HG03066 (cell line): Measurements from ENCODE around the gene ADAMTS17.

Experiments used
- ATAC-seq: cut with Tn5 transposase; IDR thresholded peaks from one replicate; pipeline ENCODE4 v1.9.1; 2021; ENCODE audit warnings: low read depth; ENCODE audit not compliant: unreplicated experiment

Gene ADAMTS17

DNA sequence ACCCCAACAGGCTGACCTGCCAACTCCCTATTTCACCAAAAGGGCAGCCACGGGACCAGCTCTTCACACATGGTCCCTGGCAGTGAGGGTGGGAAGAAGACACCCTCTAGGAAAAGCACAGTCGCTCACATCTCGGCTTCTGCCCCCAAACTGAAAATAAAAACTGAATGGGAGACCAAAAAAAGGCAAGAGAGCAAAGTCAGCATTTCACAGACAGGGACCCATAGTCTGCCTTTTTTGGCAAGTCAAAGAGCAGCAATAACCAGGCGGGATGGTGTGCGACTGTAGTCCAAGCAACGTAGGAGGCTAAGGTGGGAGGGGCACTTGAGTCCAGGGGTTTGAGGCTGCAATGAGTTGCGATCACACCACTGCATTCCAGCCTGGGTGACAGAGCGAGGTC is 154.1 kb downstream of the ADAMTS17 start:
- ATAC-seq: no peak

DNA sequence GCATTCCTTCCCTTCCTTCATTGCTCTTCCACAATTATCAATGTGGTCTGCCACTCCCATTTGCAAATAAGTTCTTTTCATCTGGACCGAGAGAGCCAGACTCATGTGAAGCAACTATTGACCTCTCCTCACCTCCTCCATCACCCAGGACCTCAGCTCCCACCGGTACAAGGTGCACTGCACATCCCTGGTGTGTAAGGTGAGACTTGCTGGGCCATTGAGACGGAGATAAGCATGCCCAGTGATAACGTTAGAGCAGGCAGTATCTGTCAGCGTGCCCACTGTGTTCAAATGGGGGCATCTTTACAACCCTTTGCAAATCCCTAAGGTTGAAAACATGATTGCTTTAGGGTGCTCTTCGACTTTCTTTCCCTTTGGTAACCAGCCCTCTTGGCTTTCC is 154.8 kb downstream of the ADAMTS17 start:
- ATAC-seq: no peak

DNA sequence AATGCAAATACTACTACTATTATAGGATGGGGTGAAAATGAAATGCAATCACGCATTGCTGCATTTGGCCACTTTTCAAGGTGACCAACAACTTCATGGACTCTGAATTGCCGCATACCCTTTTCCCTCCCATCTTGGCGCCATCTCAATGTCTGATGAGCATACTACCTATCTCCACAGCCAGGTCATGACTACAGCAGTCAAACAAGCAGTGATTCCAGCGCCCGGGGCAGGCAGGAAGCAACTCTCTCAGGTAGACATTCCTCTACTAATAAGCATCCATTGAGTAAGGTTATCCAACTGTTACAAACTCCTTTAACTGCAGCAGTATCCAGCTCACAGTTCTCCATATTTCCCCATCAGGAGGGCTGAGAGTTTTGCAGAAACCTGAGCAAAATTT is 155.4 kb downstream of the ADAMTS17 start:
- no peak for ATAC-seq

DNA sequence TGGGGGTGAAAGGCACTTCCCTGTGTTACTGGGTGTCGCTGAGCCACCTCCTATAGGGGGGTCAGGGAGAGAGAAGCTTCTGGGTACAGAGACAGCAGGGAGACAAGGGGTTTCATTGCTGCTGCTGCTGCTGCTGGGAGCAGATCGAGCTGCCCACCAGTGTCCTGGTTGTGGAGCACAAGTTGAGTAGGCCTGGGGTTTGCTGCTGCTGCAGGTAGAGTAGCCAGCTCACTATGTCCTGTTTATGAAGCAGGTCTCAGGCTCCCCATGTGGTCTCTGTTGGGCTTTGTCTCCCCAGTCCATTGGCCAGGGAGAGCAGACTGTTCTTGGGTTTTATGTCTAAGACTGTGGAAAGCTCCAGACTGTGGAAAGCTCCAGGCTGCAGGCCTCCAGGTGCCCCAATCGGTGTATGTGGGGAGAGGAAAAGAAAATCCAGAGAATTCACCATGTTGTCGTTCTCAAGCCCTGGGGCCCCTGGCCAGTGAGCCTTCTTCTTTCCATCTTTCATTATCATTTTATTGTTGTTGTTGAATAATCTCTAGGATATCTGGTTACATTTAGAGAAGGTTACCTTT is 157.8 kb downstream of the ADAMTS17 start:
- ATAC-seq: no peak

GRCh38 chr15:100180921-100181320 is 160.9 kb downstream of the ADAMTS17 start:
- no peak for ATAC-seq

- ATAC-seq: no peak
Observed at GRCh38 chr15:100175406-100176114, 166.2 kb downstream of the ADAMTS17 start.

DNA sequence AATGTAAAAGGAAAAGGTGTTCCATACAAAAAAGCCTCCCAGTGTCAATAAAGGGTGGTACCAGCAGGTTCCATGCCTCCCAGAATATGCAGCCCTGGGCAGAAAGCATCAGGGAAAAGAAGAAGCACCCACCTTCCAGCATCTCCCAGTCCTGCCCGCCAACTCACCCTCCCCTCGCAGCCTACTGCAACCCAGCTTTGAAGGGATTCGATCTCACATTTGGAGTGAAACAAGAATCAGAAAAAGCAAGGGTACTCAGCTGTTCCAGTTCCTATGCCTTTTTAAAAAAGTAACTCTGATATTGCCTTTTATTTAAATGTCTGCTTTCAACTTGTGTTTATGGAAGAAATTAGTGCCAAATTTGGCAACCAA is 166.9 kb downstream of the ADAMTS17 start:
- ATAC-seq: no peak

DNA sequence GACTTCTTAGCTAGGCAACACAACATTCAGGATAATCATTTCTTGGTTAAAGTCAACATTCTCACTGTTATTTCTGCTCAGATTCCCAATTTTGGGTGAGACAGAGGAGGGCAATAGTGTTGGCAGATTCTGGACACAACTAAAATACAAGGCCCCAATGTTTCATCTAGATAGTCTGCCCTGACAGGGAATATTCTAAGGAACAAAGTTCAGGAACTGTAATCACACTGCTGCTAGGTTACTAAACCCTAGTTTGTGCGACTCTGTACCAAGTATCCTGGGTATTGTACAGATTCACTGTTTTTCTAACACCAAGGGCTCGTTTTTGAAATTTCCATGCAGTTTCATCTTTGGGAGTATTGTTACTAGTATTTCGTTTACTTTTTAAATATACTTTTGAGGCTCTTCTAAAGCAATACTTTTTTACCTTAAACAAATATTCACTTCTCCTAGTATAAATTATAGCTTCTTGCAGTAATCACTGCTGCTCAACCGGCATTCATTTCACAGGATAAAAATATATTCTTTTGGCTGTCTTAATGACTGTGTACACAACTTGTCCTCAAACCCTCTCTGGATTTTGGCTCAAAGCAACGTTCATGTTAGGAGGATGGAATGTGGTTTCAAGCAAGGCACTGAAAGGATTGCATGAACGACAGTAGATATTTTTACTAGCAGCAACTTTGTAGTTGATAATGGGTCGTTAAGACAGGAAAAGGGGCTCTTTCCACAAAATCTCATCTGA is 167.4 kb downstream of the ADAMTS17 start:
- no peak for ATAC-seq

GRCh38 chr15:100172356-100173024 is 169.3 kb downstream of the ADAMTS17 start:
- no peak for ATAC-seq

DNA sequence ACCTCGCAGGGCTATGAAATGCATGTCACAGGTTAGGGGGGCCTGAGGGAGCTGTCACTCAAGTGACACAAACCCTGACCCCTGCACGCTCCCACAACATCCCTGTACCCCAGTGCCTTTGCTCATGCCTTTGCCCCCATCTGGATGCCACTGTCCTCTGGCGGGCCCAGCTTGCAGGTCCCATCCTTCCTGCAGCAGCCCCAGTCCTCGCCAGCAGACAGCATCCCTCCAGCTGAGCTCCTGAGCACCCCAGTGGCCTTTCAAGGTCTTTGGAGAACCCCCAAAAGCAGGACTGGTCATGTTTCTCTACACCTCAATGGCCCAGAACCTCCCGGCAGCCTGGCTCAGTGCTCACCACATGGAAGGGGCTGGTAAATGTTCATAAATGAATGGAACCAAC is 170.4 kb downstream of the ADAMTS17 start:
- no peak for ATAC-seq

GRCh38 chr15:100170291-100171210 is 171.2 kb downstream of the ADAMTS17 start:
- ATAC-seq: peak; percentile 61

DNA sequence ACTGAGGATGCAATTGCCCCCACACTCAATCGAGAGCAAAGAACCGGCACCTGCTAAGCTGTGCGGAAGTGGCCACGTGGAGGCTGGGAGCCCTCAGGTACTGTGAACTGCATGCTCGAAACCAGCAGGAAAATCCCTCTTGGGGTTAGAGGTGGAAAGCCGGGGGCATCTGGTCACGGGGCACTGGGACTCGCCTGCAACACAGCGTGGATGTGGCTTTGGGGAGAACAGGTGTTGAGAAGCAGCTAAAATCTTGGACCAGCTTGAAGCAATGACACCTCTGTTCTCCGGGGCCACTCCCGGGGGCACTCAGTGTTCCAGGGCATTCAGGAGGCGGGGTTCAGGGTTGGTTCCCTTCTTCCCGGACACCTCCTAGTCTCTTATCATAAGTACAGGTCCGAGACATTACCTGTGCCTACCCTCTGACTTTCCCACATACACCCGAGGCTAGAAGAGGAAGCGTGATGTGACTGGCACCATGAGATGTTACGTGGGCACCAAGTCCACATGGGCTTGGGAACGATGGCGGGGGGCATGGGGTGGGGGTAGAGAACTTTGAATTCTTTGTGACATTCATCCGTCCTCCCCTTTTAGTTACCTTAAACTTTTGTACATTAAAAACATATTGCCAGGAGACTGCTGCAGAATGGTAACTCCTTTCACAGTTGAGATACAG is 172.0 kb downstream of the ADAMTS17 start:
- ATAC-seq: no peak

GRCh38 chr15:100168787-100169186 is 173.0 kb downstream of the ADAMTS17 start:
- no peak for ATAC-seq

DNA sequence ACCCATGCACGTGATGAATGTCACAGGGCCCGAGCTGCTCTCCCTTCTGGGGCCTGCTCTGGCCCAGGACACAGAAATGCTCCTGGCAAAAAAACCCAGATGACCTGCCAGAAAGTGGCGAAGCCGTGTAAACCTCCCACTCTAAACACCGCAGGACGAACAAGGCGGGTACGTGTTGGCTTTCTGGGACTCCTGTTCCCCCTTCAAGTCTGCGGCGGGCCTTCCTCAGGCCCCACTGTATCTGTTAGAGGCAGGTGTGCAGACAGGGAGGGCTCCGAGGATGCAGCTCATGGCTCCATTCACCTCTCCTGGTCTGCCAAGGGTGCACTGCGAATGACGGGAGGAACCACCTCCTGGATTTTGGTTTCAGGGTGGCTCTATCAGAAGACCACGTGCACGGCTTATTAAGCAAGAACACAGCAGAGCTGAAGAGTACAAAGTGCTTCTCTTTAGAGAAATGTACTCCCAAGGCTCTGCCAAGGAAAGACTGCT is 173.8 kb downstream of the ADAMTS17 start:
- ATAC-seq: no peak

DNA sequence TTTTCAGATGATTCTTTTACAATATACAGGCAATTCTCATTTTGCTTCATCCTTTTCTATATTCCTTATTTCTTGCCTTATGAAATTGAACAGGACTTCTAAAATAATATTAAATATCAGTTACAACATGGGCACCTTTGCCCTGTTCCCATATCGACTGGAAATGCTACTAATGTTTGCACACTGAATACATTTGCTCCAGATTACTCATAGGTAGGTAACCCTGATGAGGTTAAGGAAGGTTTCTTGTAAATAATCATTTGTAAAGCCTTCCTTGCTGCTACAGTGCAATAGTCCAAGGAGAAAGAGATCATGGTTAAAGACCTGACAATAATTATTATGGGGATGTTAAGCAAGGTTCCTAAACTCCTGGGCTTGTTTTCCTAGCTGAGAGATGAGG is 175.5 kb downstream of the ADAMTS17 start:
- ATAC-seq: no peak

GRCh38 chr15:100163961-100164360 is 177.8 kb downstream of the ADAMTS17 start:
- ATAC-seq: no peak

GRCh38 chr15:100160953-100161352 is 180.8 kb downstream of the ADAMTS17 start:
- ATAC-seq: no peak

DNA sequence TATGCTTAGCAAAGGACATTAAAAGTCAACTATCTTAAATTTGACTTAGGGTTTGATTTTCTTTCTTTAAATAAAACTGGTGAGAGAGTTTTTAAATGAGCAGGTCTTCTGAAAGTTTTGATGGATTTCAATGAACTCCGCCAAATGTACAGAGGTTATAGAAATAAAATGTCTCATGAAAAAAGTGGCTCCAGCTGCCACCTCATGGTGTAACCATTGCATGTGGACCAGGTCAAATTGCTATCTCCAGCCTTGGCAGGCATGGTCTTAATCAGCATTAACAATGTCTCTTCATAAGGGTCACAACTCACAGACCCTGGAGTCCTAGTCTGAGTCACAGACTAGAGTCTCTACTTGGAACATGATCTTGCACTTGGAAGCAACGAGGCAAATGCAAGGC is 182.3 kb downstream of the ADAMTS17 start:
- ATAC-seq: no peak

GRCh38 chr15:100158356-100158755 is 183.4 kb downstream of the ADAMTS17 start:
- ATAC-seq: no peak

GRCh38 chr15:100156201-100156600 is 185.6 kb downstream of the ADAMTS17 start:
- no peak for ATAC-seq
